COLO668 (cell line): ENCODE results near the gene LHPP.
A peak's percentile ranks its signal among the peaks of the same experiment; 100 is the strongest.

ENCODE experiments used
- DNase-seq: peaks from one replicate; lab custom pipeline; 2025; ENCODE audit not compliant: unreplicated experiment; lab: John Stamatoyannopoulos, UW

LHPP gene

DNA sequence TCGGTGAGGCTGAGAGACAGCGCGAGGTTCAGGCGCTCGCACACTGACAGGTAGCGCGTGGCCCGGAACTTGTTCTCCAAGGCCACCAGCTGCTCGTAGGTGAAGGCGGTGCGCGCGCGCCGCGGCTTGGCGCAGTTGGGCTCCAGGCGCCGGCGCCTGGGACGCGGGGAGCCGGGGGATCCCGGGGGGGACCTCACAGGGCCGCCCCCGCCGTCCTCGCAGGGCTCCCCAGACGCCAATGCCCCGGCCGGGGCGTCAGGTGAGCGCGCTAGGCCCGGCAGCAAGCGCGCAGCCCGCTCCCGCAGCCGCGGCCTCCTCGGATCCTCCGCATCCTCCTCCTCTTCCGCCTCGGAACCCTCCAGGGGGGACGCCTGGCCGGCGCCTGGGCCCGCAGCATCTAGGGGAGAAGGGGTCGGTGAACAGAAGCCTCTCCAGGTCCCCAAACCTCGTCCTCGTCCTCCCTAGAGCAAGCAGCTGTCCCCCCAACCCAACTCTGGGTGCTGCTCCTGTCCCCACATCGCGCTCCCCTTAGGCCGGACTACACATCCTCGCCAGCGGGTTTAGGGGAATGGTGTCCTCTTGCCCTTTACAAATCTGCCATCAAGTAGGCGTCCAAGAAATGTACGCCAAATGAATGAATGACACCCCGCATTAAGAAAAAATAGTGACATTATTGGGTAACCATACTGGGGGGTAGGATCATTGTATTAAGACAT is 13.7 kb upstream of the LHPP start:
- peak; percentile 58 for DNase-seq

DNA sequence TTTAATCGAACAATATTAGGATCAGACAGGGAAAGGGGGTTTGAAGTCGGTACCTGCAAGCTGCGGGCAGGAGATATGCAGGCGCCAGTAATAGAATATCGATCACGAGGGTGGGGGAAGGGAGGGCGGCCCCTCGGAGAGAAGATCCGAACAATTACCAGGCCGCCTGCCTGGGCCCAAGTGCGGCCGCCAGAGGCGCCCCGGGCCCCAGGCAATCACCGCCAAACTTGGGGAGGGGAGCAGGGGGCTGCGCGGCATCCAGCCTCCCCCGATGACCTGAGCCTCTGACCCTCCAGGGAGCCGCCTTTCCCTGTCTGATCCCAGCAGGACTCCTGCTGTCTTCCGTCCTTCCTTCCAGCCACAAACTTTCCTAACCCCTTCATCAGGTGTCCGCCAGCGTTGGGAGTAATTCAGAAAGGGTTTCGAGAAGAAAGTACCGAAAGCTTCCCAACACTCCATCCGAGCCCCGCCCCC is 12.9 kb upstream of the LHPP start:
- DNase-seq, result peak; percentile 15

DNA sequence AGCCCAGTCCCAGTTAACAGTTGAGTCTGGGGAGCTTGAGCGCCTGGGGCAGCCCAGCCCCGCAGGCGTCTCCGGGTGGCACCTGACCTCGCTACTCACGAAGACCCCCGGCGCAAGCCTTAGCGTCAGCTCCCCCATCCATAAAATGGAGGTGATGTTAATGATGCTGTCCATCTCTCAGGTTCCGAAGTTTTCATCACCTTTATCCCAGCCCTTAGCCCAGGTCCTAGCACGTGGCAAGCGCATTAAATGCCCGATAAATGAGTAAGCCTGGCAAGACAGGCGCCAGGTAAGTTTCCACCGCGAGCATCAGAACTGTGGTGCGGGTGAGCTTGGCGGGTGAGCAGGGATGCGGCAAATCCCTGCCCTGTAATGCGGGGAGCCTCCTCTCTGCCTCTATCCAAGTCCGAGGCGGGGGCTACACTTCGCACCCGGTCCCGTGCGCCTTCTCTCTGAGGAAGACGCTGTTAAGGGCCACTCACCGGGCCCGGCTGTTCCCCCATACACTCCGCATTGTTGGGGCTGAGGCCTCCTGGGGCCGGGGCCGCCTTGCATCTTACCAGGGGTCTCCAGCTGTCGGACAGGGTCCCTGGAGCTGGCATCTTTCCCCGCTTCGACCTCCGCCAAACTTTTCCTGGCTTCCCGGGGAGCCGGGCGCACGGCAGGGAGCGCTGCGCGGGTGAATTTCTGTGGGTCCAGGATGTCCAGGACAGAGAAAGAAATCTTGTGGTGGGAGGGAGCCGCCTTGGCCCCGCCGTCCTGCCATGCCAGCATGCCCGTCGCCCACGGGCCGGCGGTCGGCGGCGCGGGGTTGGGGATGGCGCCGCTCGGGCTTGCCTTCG is 12.2 kb upstream of the LHPP start:
- DNase-seq, result no peak

DNA sequence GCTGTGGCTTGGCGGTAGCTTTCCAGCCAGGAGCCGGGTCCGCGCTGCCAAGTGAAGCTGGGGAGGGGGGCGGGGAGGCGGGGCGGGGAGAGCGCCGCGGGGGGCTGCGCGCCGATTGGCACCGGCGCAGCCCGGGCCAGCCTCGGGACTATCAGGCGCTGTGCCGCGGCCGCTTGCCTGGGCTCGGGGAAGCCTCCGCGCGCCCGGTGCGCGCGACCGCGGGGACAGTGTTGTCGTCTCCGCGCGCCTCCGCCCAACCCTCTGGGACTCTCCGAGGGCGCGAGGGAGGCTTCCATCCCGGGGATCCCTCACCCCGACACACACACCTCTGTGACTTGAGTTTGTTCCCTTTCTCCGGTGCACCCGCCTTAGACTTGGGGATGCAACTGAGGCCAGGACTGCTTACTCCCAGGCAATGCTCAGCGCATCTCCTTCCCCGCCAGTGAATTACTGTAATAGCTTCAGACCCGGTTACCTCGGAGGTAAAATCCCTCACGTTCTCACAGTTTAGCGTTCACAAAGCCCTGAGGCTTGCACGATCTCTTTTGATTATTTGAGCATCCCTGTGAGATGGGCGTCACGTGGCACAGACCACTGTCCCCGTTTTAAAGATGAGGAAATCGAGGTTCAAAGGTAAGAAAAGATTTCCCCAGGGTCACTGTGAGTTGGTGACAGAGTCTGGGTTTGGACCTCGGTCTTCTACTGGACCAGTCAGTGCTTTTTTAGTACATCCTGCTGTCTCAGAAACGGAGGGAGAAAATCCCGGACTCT is 11.4 kb upstream of the LHPP start, which contains the start of gene NKX1-2:
Gene NKX1-2, minus strand, starts transcription at position 24 of the 771 bp plus-strand sequence. CDS start 92 bp downstream, outside the sequence.
- peak; percentile 37 for DNase-seq

DNA sequence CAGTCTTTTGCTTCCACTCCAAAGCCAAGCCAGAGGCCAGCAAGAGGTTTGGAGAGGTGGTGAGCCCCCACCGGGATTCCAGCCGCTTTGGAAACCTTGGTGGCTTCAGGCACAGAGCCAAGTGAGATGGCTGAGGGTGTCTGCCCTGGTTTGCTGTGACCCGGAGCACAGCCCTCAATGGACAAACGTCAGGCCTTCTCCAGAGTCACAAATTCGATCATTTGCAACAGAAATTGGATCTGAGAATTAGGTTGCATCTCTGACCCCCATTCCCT is 10.9 kb upstream of the LHPP start:
- DNase-seq, result no peak

DNA sequence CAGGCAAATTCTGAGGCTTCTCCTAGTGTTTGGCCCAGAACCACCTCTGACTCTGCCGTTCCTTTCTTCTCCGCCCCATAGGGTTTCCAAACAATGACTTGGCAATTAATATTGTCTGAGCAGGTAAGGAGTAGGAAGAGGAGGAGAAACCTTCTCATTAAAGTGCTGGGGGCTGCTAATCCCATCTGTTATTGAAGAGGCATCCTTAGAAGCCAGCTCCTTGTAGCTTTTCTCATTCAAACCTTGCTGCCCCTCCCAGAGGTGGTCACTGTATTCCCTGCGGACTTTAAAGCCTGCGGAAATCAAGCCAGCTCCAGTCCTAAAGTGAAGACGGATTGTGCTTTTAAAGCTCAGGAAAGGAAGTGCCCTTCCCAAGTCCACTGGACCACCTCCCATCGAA is 10.3 kb upstream of the LHPP start:
- DNase-seq, result no peak

DNA sequence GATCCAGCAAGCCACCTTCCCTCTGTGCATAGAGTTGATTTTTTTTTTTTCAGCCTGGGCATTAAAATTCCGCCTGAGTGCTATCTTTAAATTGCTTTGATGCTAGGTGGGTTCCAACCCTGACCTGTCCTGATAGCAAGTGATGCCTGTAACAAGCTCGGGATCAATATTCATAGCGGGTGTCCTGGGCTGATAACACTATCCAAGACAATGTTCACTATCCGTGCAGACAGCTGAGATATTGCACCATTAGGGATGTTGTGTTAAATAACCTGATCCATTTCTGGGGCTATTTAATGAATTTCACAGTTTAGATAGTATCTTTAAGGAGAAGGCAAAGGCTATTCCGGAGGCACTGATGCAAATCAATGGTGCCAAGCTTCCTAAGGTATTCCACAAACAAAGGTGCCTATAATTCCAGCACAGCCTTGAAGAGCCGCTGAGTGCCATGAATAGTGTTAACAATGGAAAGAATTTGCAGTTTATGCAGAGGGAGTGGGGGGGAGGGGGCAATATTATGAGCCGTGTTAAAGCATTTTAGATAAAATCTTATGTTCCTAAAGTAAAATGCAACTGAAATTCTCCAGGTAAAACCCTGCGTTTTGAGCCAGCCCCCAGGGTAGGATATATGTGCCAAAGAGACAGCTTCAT is 7.5 kb upstream of the LHPP start:
- DNase-seq, result no peak

DNA sequence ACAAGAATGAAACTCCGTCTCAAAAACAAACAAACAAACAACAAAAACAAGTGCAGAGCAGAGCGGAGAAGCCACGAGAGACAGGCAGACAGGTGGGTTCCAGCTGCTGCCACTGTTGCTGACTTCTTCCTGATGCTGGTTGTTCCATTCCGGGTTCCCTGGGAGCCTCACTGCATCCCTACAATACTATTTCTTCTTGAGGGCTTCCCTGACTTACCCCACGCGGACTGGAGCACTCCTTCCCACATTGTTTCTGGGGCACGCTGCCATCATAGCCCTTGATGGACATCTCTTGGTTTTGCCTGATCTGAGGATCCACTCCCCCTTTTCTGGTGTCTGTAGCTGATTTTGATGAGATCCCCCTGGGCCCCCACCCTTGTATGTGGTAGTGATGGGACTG is 6.2 kb upstream of the LHPP start:
- no peak for DNase-seq

DNA sequence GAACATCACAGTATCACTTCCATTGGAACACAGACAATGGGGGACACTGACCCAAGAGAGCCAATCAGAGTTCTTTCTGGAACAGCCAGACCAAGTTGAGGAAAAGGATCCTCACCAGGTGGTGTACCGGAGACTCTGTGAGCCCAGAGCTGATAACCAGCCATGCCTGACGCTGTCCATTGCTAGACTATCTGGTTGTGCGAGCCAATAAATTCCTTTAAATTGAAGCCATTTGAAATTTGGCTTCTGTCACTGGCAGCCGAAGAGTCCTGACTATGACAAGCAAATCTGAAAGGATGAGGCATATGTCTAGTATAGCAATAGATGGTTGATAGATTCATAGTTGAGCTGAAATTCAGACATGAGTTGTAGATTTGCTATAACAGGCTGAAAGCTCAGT is 3.1 kb upstream of the LHPP start:
- DNase-seq, result no peak

DNA sequence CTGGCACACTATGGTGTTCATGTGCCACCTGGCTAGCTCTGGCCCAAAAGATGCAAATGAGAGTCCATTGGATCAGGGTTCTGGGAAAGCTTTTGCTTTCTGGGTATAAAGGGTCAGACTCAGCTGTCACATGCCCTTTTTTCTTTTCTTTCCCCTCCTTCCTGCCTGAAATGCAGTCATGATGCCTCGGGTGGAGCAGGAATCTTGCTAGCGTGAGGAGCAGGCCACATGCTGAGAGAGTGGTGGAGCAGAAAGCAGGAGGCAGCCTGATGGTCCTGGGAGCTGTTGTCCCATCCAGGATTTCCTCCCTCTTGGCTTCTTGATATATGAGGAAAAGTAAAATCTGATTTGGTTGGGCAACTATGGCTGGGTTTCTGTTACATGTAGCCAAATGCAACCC is 2.7 kb upstream of the LHPP start:
- DNase-seq, result no peak

DNA sequence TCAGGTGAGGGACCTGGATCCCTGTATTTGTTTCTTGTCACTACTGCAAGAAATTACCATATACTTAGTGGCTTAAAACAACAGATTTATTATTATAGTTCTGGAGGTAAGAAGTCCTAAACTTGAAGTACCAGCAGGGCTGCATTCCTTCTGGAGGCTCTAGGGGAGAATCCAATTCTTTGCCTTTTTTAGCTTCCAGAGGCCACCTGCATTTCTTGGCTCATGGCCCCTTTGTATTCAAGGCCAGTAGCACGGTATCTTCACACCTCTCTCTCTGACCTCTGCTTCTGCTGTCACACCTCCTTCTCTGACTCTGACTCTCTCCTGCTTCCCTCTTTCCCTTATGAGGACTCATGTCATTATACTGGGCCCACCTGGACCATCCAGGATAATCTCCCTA is 2.2 kb upstream of the LHPP start:
- DNase-seq, result no peak

DNA sequence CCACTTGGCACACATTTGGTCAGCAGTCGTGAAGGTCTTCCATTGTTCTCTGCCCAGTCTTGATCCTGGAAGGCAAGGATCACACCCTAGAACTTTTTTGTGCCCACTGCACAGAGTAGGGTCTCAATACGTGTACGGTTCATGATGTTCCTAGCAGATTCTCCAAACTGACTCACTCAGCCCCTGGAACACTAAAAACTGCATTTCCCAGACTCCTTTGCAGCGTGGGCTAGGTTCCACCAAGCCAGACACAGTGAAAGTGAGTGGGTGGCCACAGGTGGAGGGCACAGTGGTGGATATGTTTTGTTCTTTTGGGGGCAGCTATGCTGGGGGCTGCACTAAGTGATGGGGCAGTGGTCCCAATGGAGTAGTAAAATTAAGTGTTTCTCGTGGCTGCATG is 1.5 kb upstream of the LHPP start:
- no peak for DNase-seq

DNA sequence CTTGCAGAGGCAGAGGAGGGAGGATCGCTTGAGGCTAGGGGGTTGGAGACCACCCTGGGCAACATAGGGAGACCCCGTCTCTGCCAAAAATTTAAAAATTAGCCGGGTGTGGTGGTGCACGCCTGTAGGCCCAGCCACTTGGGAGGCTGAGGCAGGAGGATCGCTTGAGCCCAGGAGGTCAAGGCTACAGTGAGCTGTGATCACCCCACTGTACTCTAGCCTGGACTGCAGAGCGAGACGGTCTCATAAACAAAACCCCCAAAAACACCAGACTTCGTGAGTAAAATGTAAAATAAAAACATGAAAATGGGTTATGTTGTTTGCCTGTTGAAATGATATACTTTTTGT is 699 bp downstream of the LHPP start:
- no peak for DNase-seq

DNA sequence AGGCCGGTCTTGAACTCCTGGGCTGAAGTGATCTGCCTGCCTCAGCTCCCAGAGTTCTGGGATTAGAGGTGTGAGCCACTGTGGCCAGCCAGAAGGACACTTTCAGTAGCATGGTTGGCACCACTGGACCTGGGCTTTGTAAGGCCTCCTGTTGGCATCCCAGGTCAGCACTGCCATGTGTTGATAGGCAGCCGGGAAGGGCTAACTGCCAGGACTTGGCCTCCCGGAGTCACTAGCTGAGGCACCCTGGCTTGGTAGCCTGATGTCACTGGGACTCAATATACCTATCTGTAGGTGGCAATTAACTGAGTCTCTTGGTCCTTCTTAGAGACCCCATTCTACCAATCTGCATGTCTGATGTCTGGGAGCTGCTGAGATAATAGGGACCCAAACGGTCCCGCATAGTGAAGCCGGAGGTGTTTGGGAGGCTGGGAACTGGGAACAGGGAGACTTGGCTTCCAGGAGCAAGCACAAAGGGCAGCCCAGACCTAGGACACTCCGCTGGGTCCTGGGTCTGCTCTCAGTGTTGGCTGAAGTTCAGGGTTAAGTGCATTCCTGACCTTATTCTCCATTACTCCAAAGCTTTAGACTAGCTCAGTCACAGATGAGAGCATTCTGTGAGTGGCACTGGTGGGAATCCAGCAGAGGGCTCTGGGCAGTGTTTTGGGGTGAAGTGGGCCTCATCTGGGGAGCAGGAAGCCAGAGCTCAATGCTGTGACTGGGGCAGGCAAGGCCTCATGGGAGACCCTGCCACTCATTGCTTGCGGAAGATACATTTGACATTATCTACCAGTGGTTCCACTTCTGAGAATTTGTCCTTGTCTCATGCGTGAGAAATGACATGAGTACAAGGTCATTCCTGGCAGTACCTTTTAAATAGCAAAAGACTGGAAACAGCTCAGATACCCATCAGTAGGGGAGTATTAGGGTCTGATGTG is 2.7 kb downstream of the LHPP start:
- no peak for DNase-seq

DNA sequence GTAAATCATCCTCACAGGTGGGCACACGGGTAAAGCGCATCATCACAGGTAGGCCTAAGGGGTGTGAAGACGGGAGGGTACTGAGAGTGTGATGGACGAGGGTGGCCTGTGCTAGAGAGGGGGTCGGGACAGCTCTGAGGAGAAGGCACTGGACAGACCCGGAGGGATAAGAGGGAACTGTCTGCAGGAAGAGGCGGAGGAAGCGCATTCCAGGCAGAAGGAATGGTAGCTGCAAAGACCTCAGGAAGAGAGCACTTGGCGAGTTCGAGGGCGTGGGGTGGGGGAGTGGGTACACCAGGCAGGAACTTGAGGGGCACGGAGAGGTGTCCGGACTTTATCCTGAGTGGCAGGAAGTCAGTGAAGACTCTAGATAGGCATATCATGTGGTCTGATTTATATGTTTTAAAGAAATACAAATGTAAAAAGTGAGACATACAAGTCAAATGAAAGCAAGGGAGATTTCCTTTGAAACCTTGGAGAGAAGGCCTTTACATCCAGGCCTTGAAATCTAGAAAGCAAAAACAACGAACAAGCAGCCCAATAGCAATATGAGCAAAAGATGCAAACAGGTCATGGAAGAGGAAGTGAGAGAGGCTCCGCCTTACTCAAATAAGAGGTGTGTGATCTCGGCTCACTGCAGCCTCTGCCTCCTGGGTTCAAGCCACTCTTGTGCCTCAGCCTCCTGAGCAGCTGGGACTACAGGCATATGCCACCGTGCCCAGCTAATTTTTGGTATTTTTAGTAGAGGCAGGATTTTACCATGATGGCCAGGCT is 3.6 kb downstream of the LHPP start:
- DNase-seq, result no peak

DNA sequence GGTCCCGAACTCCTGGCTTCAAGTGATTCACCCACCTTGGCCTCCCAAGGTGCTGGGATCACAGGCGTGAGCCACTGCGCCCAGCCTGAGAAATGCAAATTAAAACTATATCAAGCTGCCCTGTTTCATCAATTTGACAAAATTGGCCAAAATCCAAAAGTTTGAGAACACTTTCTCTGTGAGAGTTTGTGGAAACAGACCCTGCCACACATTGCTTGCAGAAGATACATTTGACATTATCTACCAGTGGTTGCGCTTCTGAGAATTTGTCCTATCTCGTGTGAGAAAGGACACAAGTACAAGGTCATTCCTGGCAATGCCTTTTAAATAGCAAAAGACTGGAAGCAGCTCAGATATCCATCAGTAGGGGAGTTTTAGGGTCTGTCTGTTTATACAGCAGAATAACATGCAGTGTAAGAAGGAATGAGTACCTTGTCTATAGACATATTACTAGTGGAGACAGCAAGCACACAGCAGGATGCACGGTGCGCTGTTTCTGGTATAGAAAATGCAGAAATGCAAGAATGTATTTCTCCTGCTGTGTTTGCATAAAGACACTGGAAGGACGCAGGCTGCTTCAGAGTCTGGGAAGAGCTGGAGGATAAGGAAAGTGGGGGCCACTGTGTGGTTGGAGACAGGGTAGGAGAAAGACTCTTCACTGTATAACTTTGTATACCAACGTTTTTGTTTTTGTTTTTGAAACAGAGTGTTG is 4.3 kb downstream of the LHPP start:
- DNase-seq, result no peak

DNA sequence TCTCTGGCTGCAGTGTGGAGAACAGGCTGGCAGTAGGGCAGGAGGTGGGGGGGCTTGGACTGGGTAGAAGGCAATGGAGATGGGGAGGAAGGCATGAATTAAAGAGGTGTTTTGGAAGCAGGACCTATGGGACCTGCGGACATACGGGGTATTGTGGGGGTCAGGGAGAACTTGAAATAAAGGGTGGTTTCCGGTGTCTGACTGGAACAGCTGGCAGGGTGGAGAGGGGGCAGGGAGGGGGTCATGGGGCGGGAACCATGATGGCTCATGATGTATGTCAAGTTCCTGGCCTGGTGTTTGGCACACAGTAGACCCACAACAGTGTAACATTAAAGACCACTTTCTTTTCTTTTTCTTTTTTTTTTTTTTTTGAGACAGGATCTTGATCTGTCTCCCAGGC is 5.5 kb downstream of the LHPP start:
- DNase-seq, result no peak

DNA sequence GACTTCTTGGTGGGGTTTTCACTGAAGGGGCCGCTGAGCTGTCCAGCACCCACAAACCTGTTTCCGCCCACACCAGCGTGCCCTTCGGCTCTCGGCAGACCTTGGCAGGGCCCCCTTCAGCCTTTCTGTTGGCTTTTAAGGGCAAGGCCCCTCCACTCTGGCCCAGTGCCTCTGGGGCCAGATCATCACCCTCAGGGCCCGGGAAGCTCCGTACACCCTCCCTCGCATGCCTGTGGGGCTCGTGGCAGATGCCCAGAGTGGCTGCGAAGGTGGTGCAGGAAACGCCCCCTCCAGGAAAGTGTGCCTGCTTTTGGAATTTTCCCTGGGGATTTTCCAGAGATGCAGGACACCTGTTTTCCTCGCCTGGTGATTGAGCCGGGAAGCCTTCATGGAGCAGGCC is 7.0 kb downstream of the LHPP start:
- no peak for DNase-seq

DNA sequence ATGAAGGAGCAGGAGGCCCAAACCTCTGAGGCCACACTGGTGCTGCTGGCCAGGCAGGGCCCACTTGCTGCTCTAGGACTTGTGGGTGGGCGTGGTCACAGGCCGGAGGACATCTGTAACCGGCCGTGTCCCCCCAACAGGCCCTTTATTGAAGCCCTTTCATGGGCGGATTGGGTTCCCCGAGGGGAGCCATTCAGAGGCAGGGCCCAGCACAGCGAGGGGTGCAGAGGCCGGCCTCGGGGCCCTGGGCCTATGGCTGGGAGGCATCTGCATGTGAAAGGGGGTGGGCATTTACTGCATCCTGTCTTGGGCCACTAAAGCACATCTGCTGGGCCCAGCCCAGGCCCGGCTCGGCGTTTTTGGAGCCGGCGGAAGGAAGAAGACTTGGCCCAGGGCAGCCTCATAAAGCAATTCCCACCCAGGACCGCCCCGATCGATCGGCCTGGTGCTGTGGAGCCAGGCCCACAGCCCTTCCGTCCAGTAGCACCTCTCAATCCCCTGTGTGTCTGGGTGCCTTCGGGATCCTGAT is 8.4 kb downstream of the LHPP start:
- DNase-seq, result no peak
